HepG2 (cell line): ENCODE measurements around the gene RUSF1. TPM values are rescaled to one million over a fixed set of nuclear protein-coding genes. Genes with fewer than 3 reads are reported as not detected.
A peak's percentile ranks its signal among the peaks of the same experiment; 100 is the strongest.

Experiments
- ATAC-seq: fragments of 200-7000 bp; cut with Tn5 transposase; 3 replicates; pipeline ENCODE4 v1.9.1; 2020; ENCODE audit warnings: mild to moderate bottlenecking, moderate library complexity
- BruUV-seq: library from RNA; stranded (reverse); fragments of 400-500 nt; replicated peaks from 2 replicates; lab custom pipeline; 2021; lab: Mats Ljungman, UMichigan
- CTCF ChIA-PET: fragments of 300-600 bp; formaldehyde crosslinking; extraction: SDS; loops from one replicate; lab custom pipeline; 2021; ENCODE audit warnings: low total read pairs, inconsistent platforms, low intra/inter-chr PET ratio; lab: Yijun Ruan, JAX
- POLR2A ChIA-PET: fragments of 350-600 bp; sonication (Branson Sonifier 250); formaldehyde crosslinking; loops from one replicate; lab custom pipeline; 2020; ENCODE audit warnings: antibody characterized with exemption, inconsistent platforms; lab: Yijun Ruan, JAX
- DNase-seq: peaks from one replicate; pipeline ENCODE4 v3.0.0-alpha.2; 2015; ENCODE audit warnings: low spot score
- FAIRE-seq: peaks from 3 replicates; lab custom pipeline; 2011; peaks lifted over from hg19 to GRCh38; lab: Jason Lieb, UNC
- H2AFZ ChIP-seq: one replicate; pipeline ENCODE4 v1.6.1; 2011; ENCODE audit warnings: low read length, inconsistent platforms
- H3K27ac ChIP-seq: fragments of 300-600 bp; 3 replicates; pipeline ENCODE4 v1.8.0; 2011; ENCODE audit warnings: mixed run types, mild to moderate bottlenecking, mixed read lengths, low read length, inconsistent platforms; ENCODE audit not compliant: insufficient read depth; ENCODE audit errors: extremely low read length
- H3K27me3 ChIP-seq, 2 experiments: fragments of 200-600 bp in 1 of 2; 2 replicates in 1 of 2; 3 replicates in 1 of 2; pipeline versions ENCODE4 v1.6.0 to v1.8.0; 2011; ENCODE audit warnings: low read length in 2 of 2, mild to moderate bottlenecking in 2 of 2, moderate library complexity in 2 of 2, inconsistent platforms in 1 of 2; ENCODE audit not compliant: insufficient read depth in 2 of 2, control insufficient read depth in 1 of 2
- H3K36me3 ChIP-seq, 2 experiments: fragments of 200-600 bp in 1 of 2; replicated peaks in 1 of 2; 2 replicates in 1 of 2; 3 replicates in 1 of 2; pipeline versions ENCODE4 v1.5.1 to v1.8.0; 2011; ENCODE audit warnings: low read length in 2 of 2, inconsistent platforms in 1 of 2; ENCODE audit not compliant: insufficient read depth in 2 of 2, control insufficient read depth in 1 of 2
- H3K4me1 ChIP-seq: 2 replicates; pipeline ENCODE4 v1.5.1; 2012; ENCODE audit warnings: low read length, inconsistent platforms; ENCODE audit not compliant: insufficient read depth
- H3K4me2 ChIP-seq: 2 replicates; pipeline ENCODE4 v1.6.0; 2011; ENCODE audit warnings: low read depth, low read length, inconsistent platforms
- H3K4me3 ChIP-seq, 3 experiments: fragments of 200-600 bp in 1 of 3; sonication (generic), shearing (Covaris generic) in 1 of 3; replicated peaks in 1 of 3; 2 replicates each; pipeline ENCODE4 v1.5.1; 2011 to 2016; ENCODE audit warnings: low read length in 3 of 3, inconsistent platforms in 2 of 3, low read depth in 2 of 3, mild to moderate bottlenecking in 2 of 3, control low read depth in 1 of 3, mixed read lengths in 1 of 3; ENCODE audit not compliant: insufficient read depth in 1 of 3
- H3K79me2 ChIP-seq: one replicate; pipeline ENCODE4 v1.6.1; 2011; ENCODE audit warnings: low read length, inconsistent platforms; ENCODE audit not compliant: insufficient read depth
- H3K9ac ChIP-seq: 2 replicates; pipeline ENCODE4 v1.6.0; 2011; ENCODE audit warnings: mild to moderate bottlenecking, low read depth, low read length, inconsistent platforms; ENCODE audit not compliant: insufficient read depth
- H3K9me3 ChIP-seq: 2 replicates; pipeline ENCODE4 v1.5.1; 2012; ENCODE audit warnings: mild to moderate bottlenecking, low read length
- H4K20me1 ChIP-seq: 2 replicates; pipeline ENCODE4 v1.6.0; 2011; ENCODE audit warnings: inconsistent platforms, mild to moderate bottlenecking, low read length, moderate library complexity; ENCODE audit not compliant: insufficient read depth
- AGO1 ChIP-seq: fragments of 200-400 bp; formaldehyde crosslinking; IDR thresholded peaks from 2 replicates; pipeline ENCODE4 v1.6.1; 2017; ENCODE audit warnings: mild to moderate bottlenecking, low read depth, low read length, moderate library complexity; ENCODE audit not compliant: poor library complexity, severe bottlenecking
- AGO2 ChIP-seq: fragments of 200-400 bp; formaldehyde crosslinking; optimal IDR thresholded peaks from 2 replicates; pipeline ENCODE3; 2017; ENCODE audit warnings: mild to moderate bottlenecking, low read depth, low read length, moderate library complexity
- AKAP8 ChIP-seq: sonication (generic); formaldehyde crosslinking; IDR thresholded peaks from 2 replicates; pipeline ENCODE4 v1.5.1; 2020; ENCODE audit warnings: mild to moderate bottlenecking, missing genetic modification reagents
- CREB1 ChIP-seq, 2 experiments: fragments of 450-650 bp in 1 of 2; IDR thresholded peaks; 2 replicates each; pipeline ENCODE4 v1.6.1; 2016 to 2017; ENCODE audit warnings: control low read depth in 1 of 2, mild to moderate bottlenecking in 1 of 2, missing compliant biosample characterization in 1 of 2, missing genetic modification characterization in 1 of 2
- GABPB1 ChIP-seq: IDR thresholded peaks from 2 replicates; pipeline ENCODE4 v1.6.1; 2016; ENCODE audit warnings: mild to moderate bottlenecking, missing genetic modification reagents, moderate library complexity, missing compliant biosample characterization
- NCOA1 ChIP-seq: sonication (generic); formaldehyde crosslinking; IDR thresholded peaks from 2 replicates; pipeline ENCODE4 v1.9.0; 2021; ENCODE audit warnings: missing genetic modification reagents
- NFE2L2 ChIP-seq: fragments of 150-350 bp; IDR thresholded peaks from 2 replicates; pipeline ENCODE4 v1.6.1; 2014; ENCODE audit warnings: low read length
- NR2F1 ChIP-seq, 2 experiments: fragments of 450-650 bp in 1 of 2; formaldehyde crosslinking in 1 of 2; IDR thresholded peaks; 2 replicates each; pipeline versions ENCODE4 v1.5.0 to v1.6.1; 2016 to 2020; ENCODE audit warnings: mild to moderate bottlenecking in 1 of 2, missing compliant biosample characterization in 1 of 2, missing genetic modification reagents in 1 of 2, moderate library complexity in 1 of 2
- PAX8 ChIP-seq: sonication (generic); formaldehyde crosslinking; IDR thresholded peaks from 2 replicates; pipeline ENCODE4 v1.8.0; 2022; ENCODE audit warnings: mild to moderate bottlenecking, missing genetic modification reagents, borderline replicate concordance
- PHF8 ChIP-seq: sonication (generic); formaldehyde crosslinking; IDR thresholded peaks from 2 replicates; pipeline ENCODE4 v1.5.0; 2020; ENCODE audit warnings: missing genetic modification reagents
- PPARG ChIP-seq: conservative IDR thresholded peaks from 2 replicates; pipeline ENCODE4 v1.6.1; 2016; ENCODE audit warnings: missing biosample characterization, missing genetic modification reagents
- SYNCRIP ChIP-seq: fragments of 200-400 bp; formaldehyde crosslinking; IDR thresholded peaks from 2 replicates; pipeline ENCODE4 v1.6.1; 2018; ENCODE audit warnings: mild to moderate bottlenecking, low read depth, low read length; ENCODE audit not compliant: insufficient read depth
- TEAD3 ChIP-seq: optimal IDR thresholded peaks from 2 replicates; pipeline ENCODE3; 2016; ENCODE audit warnings: borderline replicate concordance
- YEATS4 ChIP-seq: sonication (generic); formaldehyde crosslinking; IDR thresholded peaks from 2 replicates; pipeline ENCODE4 v1.4.0; 2020; ENCODE audit warnings: missing genetic modification reagents, borderline replicate concordance
- ZMYM2 ChIP-seq: sonication (generic); formaldehyde crosslinking; IDR thresholded peaks from 2 replicates; pipeline ENCODE4 v1.8.0; 2022; ENCODE audit warnings: mild to moderate bottlenecking, missing genetic modification reagents
- ZNF629 ChIP-seq: sonication (generic); formaldehyde crosslinking; conservative IDR thresholded peaks from 2 replicates; pipeline ENCODE4 v1.5.0; 2020; ENCODE audit warnings: missing genetic modification reagents
- ZNF720 ChIP-seq: sonication (generic); formaldehyde crosslinking; IDR thresholded peaks from 2 replicates; pipeline ENCODE4 v1.4.0; 2020; ENCODE audit warnings: missing genetic modification reagents
- WGBS: methylation state at CpG from one replicate; pipeline ENCODE4 v1.1.6; 2017; ENCODE audit warnings: low lambda C conversion rate; 5-methylcytosine and 5-hydroxymethylcytosine counted together
- in situ Hi-C: cut with HindIII; loops from 2 replicates; pipeline ENCODE4 v1.10.0; 2017; ENCODE audit warnings: low pct_unique_long_range_greater_than_20kb; ENCODE audit not compliant: extremely low pct_ligation_motif_present
- intact Hi-C: fragments of 100-400 bp; cut with micrococcal nuclease; formaldehyde crosslinking; loops from one replicate; pipeline ENCODE4 v1.10.0; 2022; ENCODE audit not compliant: unreplicated experiment
- polyA plus RNA-seq, 8 experiments: library from polyadenylated mRNA; depleted of rRNA in 3 of 8; stranded (reverse) in 7 of 8; unstranded in 1 of 8; fragments of >200 nt; fragmentation: Illumina TruSeq in 4 of 8; extraction: Trizol in 4 of 8; gene quantifications; 2 replicates each; pipeline versions ENCODE4 v1.2.1 to v1.2.3, GENCODE V29; 2011 to 2016; ENCODE audit warnings: low read depth in 4 of 8, missing spikeins in 1 of 8, mixed read lengths in 1 of 8; ENCODE audit not compliant: insufficient read depth in 1 of 8
- total RNA-seq, 5 experiments: library from RNA; depleted of rRNA; stranded (reverse); fragments of >200 nt; fragmentation: Illumina TruSeq; extraction: Trizol; gene quantifications; 2 replicates each; pipeline ENCODE4 v1.2.3, GENCODE V29; 2016; ENCODE audit warnings: low read depth in 1 of 5
- TF ChIP-seq, protein P1 (sequence below): sonication (generic); IDR thresholded peaks from 2 replicates; pipeline ENCODE4 v1.6.1; 2016; ENCODE audit warnings: low read depth, borderline replicate concordance
- TF ChIP-seq, protein P2 (sequence below): sonication (generic); formaldehyde crosslinking; IDR thresholded peaks from 2 replicates; pipeline ENCODE4 v1.8.1; 2023; ENCODE audit warnings: missing genetic modification reagents, inconsistent platforms, borderline replicate concordance
- TF ChIP-seq, protein P3 (sequence below): sonication (generic); formaldehyde crosslinking; IDR thresholded peaks from 2 replicates; pipeline ENCODE4 v1.8.0; 2023; ENCODE audit warnings: mild to moderate bottlenecking, missing genetic modification reagents

Gene RUSF1
- total and polyA plus RNA-seq, 2 of the 13 experiments (the other 11 are each of a cell fraction or from before 2014, with no cell fraction given): 40.8 to 50.2 TPM

DNA sequence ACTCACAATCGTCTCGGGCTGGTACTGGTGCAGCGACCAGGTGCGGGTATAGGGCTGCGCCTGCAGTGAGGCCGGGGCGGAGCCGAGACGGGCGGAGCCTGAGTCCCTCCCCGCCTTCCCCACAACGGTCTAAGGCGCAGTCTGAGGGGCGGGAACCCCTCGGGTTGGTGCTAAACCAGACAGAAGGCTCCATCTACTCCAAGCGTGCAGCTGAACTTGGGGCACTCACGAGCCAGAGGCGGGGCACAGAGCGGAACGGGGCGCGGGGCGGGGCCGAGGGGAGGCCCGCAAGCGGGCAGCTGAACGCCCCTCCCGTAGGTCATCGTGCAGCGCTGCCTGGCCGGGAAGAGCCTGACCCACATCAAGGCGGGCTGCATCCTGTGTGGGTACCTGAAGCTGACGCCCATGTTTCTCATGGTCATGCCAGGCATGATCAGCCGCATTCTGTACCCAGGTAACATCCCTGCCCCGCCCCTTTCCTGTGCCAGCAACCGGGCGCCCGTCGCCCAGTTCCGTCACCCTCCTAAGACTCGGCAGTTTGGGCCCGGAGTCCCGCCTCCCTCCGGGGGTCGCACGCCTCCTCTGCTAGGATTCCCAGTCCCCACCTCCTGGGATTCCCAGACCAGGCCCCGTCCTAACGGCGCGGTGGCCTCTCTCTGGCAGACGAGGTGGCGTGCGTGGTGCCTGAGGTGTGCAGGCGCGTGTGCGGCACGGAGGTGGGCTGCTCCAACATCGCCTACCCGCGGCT, 20.3 kb downstream of the RUSF1 start (continued):
- TF ChIP-seq CREB1 (IDR thresholded peaks at IDR 0.05) (no peak), CREB1 (CRISPR knock-in tag; IDR thresholded peaks at IDR 0.05) (no peak), PPARG (no peak), ZNF720 (no peak), PAX8 (CRISPR knock-in tag) (no peak), NCOA1 (CRISPR knock-in tag) (no peak), AKAP8 (no peak), SYNCRIP (no peak), PHF8 (no peak)

DNA sequence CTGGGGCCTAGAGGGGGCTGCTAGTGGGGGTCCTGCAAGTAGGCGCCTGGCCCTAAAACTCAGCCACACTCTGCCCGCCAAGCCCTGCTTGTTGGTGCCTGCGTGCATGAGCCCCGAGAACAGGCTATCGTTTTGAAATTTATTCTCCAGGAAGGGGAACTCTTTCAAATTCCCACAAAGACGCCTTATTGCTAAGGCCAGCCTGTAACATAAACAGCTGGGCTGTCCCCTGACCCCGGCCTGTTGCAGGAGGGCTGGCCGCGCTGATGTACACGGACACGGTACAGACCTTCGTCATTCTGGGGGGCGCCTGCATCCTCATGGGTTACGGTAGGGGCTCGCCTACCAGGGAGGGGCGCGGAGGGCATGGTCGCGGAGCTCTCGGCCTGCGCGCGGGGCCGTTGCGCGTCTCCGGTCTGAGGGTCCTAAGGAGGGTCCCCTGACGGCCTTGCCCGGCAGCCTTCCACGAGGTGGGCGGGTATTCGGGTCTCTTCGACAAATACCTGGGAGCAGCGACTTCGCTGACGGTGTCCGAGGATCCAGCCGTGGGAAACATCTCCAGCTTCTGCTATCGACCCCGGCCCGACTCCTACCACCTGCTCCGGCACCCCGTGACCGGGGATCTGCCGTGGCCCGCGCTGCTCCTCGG, 21.0 kb downstream of the RUSF1 start:
- FAIRE-seq (no peak), DNase-seq (no peak), ATAC-seq (no peak)
- intact Hi-C loops: no loop called here
- Histone ChIP-seq H3K4me2 (no peak overlapping the region), H3K4me3 (no peak overlapping the region), H4K20me1 (no peaks in the 10 kb centered on the region), H3K79me2 (no peaks in the 10 kb centered on the region), H3K27ac (no peak overlapping the region), H3K4me1 (peaks cover 19% of the 10 kb centered on the region), H3K9ac (no peak overlapping the region), H3K36me3 (peaks cover 8 to 21% of the 10 kb centered on the region in 2 experiments; a peak in 4 of 5 replicates), H2AFZ (no peak overlapping the region), H3K9me3 (no peaks in the 10 kb centered on the region), H3K27me3 (peaks cover 0 to 3% of the 10 kb centered on the region in 2 experiments; a peak in 2 of 5 replicates)
- WGBS: 98% methylated on average over 48 of the region's 48 CpGs
- ChIA-PET CTCF (no interaction called here), POLR2A (interaction anchor here (1.5 kb wide), 1 partner anchor 12 kb away, joined by 3 read pairs; no protein-coding TSS in a partner anchor)
- in situ Hi-C loops: no loop called here
- BruUV-seq: no TSS peak
- TF ChIP-seq, protein P1, sequence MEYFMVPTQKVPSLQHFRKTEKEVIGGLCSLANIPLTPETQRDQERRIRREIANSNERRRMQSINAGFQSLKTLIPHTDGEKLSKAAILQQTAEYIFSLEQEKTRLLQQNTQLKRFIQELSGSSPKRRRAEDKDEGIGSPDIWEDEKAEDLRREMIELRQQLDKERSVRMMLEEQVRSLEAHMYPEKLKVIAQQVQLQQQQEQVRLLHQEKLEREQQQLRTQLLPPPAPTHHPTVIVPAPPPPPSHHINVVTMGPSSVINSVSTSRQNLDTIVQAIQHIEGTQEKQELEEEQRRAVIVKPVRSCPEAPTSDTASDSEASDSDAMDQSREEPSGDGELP: no peak
- TF ChIP-seq AGO1: peak; percentile 12
- TF ChIP-seq, protein P2, sequence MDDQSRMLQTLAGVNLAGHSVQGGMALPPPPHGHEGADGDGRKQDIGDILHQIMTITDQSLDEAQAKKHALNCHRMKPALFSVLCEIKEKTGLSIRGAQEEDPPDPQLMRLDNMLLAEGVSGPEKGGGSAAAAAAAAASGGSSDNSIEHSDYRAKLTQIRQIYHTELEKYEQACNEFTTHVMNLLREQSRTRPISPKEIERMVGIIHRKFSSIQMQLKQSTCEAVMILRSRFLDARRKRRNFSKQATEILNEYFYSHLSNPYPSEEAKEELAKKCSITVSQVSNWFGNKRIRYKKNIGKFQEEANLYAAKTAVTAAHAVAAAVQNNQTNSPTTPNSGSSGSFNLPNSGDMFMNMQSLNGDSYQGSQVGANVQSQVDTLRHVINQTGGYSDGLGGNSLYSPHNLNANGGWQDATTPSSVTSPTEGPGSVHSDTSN (CRISPR knock-in tag): no peak
- TF ChIP-seq NFE2L2: no peak
- TF ChIP-seq ZNF629 (CRISPR knock-in tag): no peak
- TF ChIP-seq GABPB1 (CRISPR knock-in tag): no peak
- TF ChIP-seq AGO2: peak; percentile 13
- no peak for TF ChIP-seq ZMYM2 (CRISPR knock-in tag)
- no peak for TF ChIP-seq NR2F1 (CRISPR knock-in tag; IDR thresholded peaks at IDR 0.05)
- TF ChIP-seq YEATS4 (CRISPR knock-in tag): no peak
- TF ChIP-seq, protein P3, sequence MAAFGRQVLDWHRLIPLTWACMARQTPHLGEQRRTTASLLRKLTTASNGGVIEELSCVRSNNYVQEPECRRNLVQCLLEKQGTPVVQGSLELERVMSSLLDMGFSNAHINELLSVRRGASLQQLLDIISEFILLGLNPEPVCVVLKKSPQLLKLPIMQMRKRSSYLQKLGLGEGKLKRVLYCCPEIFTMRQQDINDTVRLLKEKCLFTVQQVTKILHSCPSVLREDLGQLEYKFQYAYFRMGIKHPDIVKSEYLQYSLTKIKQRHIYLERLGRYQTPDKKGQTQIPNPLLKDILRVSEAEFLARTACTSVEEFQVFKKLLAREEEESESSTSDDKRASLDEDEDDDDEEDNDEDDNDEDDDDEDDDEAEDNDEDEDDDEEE (CRISPR knock-in tag): no peak
- TF ChIP-seq TEAD3: no peak
